Epithelial cell of umbilical artery (primary cell): Measurements from ENCODE around the gene RNF207. TPM values are rescaled to one million over a fixed set of nuclear protein-coding genes. Genes with fewer than 3 reads are reported as not detected.

Experiments used
- total RNA-seq: library from RNA; depleted of rRNA; stranded (reverse); fragments of >200 nt; gene quantifications from 2 replicates; pipeline ENCODE4 v1.2.3, GENCODE V29; 2014

Gene RNF207
- 5.2 and 9.4 TPM in 2 replicates for total RNA-seq

GRCh38 chr1:6205849-6206519 is at the start of gene RNF207:
TSS of gene RNF207 (plus strand) at chr1:6206119. CDS start at chr1:6206536, 417 bp downstream.

GRCh38 chr1:6180268-6180706 is 25.6 kb upstream of the RNF207 start, which contains the start of gene CHD5:
TSS of gene CHD5 (minus strand) at chr1:6180321. CDS start at chr1:6180023, 298 bp downstream.

GRCh38 chr1:6199298-6200187 is 6.4 kb upstream of the RNF207 start, which contains the start of gene RPL22:
TSS of gene RPL22 (minus strand) at chr1:6199595. CDS start at chr1:6199573, 22 bp downstream.

GRCh38 chr1:6243993-6244392 is 38.1 kb downstream of the RNF207 start, which contains the start of gene HES3:
TSS of gene HES3 (plus strand) at chr1:6244179. CDS start at chr1:6244366, 187 bp downstream.

GRCh38 chr1:6260961-6261614 is 55.2 kb downstream of the RNF207 start, which contains the start of gene GPR153:
TSS of gene GPR153 (minus strand) at chr1:6261098. CDS start at chr1:6254905, 6,193 bp downstream.

Other genes with a start within 250 kb of the RNF207 start
- 4.3 and 4.5 TPM in 2 replicates for gene NPHP4, start 213.7 kb upstream of the RNF207 start, total RNA-seq
- 2.4 and 2.9 TPM in 2 replicates for gene KCNAB2, start 160.2 kb upstream of the RNF207 start, total RNA-seq
- under 0.01 TPM in 1 of 2 replicates, not detected in the other for gene CHD5, start 25.8 kb upstream of the RNF207 start, total RNA-seq
- 106 and 166 TPM in 2 replicates for gene RPL22, start 6.5 kb upstream of the RNF207 start, total RNA-seq
- gene ICMT, start 29.8 kb downstream of the RNF207 start, total RNA-seq: 72.1 and 81.8 TPM in 2 replicates
- not detected in 2 replicates for gene HES3, start 38.1 kb downstream of the RNF207 start, total RNA-seq
- gene GPR153, start 55.0 kb downstream of the RNF207 start, total RNA-seq: 1.4 and 1.9 TPM in 2 replicates
- 48.2 and 52.6 TPM in 2 replicates for gene ACOT7, start 187.6 kb downstream of the RNF207 start, total RNA-seq
- gene HES2, start 213.8 kb downstream of the RNF207 start, total RNA-seq: 10.0 and 59.4 TPM in 2 replicates
- 0.30 and 1.3 TPM in 2 replicates for gene ESPN, start 218.7 kb downstream of the RNF207 start, total RNA-seq